Activated CD8-positive, alpha-beta memory T cell treated with anti-CD3 and anti-CD28 coated beads for 48 hours (primary cell): ENCODE results near the gene SEC31B.

Experiments
- DNase-seq, 3 experiments: peaks; one replicate each; pipeline ENCODE4 v3.0.0-alpha.2; 2020; ENCODE audit warnings: low read depth in 2 of 3, low spot score in 2 of 3

Gene SEC31B

DNA sequence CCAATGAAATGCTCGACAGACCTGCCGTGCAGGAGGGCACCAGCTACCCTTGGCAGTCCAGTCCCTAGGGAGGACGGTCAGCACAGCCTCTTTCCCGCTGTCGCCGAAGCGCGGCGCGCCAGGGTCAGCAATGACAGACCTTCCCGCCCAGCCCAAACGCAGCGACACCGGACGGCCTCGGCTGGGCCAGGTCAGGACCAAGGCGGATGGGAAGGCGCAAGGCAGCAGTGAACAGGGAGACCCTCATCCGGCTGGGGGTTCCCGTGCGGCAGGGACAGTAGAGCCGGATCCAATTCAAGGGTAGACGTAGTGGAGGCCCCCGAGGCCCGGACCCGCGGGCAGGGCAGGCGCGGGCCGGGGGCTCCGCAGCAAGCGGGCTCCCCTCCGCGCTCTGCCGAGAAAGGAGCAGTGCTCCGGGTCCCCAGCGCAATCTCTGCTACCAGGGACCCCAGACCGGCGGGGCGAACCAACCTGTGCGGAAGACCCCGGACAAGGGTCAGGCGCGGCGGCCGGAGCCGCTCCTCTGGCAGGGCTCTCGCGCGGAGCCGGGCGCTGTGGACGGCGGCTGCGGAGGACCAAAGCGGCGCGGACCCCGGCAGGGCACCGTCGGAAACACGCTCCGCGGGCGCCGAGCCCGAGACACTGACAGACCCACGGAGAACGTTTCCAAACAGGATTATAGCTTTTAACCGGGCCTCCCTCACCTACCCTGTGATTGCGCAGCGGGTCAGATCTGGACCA lies at the start of gene SEC31B:
SEC31B (minus strand) TSS at position 551 of the 741 bp plus-strand sequence. CDS start 2,909 bp downstream, outside the sequence.
- DNase-seq: no peak

- DNase-seq: no peak
These were observed 49.3 kb upstream of the SEC31B start for GRCh38 chr10:100568912-100569311.

- DNase-seq: no peak
These were observed 48.2 kb upstream of the SEC31B start for GRCh38 chr10:100567826-100568225.

DNA sequence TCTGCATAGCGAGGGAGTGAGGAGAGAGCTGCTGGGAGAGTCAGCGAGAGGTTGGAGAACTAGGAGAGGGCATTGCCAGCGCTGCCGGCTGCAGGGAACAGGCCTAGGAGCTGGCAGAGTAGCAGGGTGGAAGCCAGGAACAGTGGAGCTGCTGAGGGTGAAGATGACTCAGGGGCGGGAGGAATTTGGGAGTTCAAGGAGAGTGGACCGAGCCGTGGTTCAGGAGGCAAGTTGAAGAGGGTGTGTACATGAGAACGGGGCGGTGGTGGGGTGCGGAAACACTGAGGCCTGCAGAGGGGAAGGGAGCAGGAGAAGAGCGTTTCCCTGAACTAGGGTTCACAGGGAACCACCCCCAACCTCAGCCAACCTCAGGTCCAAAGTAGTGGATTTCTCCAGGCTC lies 47.6 kb upstream of the SEC31B start:
- no peak for DNase-seq

- no peak for DNase-seq
These were observed 46.9 kb upstream of the SEC31B start for GRCh38 chr10:100566561-100566960.

DNA sequence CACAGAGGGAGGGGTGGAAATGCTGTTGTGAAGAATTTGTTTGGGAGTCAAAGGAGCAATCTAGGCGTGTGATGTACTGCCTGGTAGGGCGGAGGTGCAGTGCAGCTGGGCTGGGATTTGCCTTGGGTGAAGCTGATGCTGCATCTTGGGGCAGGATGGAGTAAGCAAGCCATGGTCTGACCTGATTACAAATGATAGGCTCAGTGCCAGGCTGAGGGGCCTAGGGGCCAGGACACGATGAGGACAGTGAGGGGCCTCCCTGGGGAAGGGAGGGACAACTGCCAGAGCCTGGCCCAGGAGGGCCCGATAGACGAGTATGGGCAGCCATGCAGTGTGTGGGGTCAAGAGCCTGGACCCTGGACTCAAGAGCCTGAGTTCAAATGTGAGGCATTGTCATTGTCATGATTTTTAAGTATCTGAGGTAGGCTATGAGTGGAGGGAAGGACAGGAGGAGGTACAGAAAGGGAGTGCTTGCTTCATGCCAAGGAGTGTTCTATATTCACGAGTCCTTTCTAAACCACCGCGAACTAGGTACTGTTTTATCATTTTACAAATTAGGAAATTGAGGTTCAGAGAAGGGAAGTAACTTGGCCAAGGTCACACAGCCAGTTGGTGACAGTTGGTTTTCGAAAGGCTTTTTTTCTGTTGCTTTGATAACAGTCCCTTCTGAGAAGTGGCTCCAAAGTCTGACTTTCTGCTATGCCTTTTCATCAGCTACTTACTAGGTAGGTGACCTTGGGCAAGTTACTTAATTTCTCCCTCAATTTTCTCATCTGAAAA lies 45.7 kb upstream of the SEC31B start:
- no peak for DNase-seq

DNA sequence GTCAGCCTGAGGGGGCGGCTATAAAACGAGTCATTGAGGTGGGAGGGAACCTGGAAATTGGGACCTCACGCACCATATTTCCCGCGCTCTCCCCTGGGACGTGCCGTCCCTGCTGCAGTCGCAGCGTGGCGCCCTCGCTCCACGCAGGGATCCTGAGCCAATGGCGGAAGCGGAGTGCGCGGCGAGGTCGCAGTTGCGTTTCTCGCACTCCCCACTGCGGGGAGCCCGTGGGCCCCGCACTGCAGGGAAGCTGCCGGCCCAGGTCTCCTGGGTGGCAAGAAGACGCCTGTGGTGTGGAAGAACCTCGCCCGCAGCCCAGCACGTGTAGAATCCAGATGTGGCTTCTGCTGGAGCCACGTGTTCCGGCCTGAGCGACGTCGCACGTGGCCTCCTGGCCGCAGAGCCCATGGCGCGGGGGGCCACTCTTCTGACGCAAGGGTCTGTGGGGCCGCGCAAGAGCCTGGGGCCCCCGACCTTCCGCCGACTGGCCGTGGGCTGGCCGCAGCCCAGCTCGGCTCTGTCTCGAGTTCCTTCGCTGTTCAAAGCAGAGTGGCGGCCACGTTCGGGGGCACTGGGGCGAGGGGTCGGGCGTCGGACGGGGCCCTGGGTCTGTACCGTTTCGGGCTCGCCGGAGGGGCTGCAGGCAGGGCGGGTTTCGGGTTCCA lies 42.5 kb upstream of the SEC31B start:
- peak; percentile 40 to 57 (median 50) for DNase-seq

- DNase-seq: no peak
These were observed 41.3 kb upstream of the SEC31B start for GRCh38 chr10:100561005-100561404.

GRCh38 chr10:100560248-100560647 lies 40.6 kb upstream of the SEC31B start:
- DNase-seq: no peak

DNA sequence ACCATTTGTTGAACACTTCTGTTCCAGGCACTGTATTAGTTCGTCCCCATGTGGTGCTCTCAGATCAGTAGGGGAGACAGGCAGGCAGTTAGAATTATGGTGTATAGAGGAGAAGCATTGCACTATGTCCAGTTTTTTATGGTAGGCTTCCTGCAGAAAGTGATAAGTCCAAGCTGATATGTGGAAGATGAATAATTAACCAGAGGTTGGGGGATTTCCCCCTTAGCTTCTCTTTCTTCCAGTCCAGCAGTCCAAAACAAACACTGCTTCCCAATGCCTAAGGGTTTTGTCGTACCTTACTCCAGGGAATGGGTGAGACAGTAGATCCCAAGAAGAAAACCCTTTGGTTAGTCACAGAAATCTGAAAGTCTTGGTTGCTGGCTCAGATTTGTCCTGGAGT lies 35.2 kb upstream of the SEC31B start:
- DNase-seq: no peak

GRCh38 chr10:100553929-100554328 lies 34.3 kb upstream of the SEC31B start:
- no peak for DNase-seq

GRCh38 chr10:100551738-100552137 lies 32.1 kb upstream of the SEC31B start:
- no peak for DNase-seq

GRCh38 chr10:100551196-100551595 lies 31.5 kb upstream of the SEC31B start:
- no peak for DNase-seq

DNA sequence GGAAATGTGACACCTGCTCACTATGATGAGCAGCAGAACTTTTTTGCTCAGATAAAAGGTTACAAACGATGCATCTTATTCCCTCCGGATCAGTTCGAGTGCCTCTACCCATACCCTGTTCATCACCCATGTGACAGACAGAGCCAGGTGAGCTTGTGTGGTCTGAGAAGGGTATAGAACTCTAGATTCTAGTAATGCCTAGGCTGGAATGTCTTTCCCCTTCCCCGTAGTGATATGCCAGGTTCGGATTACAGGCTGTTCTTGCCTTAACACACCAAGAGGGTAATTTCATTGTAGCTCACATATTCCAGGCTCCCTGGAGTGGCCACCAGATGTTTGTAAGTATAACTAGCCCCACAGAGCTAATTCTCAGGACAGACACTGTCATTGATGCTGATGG lies 25.3 kb upstream of the SEC31B start:
- DNase-seq: no peak

- no peak for DNase-seq
These were observed 17.8 kb upstream of the SEC31B start for GRCh38 chr10:100537475-100537874.

DNA sequence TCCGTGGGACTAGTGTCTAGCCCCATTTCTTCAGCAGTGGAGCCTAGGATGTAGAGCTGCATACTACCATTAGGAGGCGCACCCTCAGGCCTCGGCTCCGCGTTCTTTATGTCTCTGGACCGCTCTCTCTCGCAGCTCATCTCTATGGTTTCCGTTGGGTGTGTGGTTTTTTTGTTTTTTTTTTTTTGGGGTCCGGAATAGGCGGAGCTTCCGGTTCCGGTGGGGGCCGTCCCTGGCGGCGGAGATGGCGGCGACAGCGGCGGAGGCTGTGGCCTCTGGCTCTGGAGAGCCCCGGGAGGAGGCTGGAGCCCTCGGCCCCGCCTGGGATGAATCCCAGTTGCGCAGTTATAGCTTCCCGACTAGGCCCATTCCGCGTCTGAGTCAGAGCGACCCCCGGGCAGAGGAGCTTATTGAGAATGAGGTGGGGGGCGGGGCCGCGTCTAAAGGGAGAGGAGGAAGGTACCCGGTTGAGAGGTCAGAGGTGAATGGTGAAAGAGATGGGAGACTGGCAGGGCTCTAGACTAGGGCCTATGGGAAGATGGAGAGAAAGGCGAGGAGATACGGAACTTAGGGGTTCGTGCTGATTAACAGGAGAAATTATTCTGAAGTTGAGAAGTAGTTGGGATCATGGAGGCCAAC lies 16.2 kb upstream of the SEC31B start, which contains the start of gene HIF1AN:
HIF1AN (plus strand) TSS at position 229 of the 639 bp plus-strand sequence; CDS start at position 245, 16 bp downstream.
- DNase-seq: peak; percentile 42 to 66 (median 56)

GRCh38 chr10:100535338-100535714 lies 15.7 kb upstream of the SEC31B start:
- DNase-seq: no peak

DNA sequence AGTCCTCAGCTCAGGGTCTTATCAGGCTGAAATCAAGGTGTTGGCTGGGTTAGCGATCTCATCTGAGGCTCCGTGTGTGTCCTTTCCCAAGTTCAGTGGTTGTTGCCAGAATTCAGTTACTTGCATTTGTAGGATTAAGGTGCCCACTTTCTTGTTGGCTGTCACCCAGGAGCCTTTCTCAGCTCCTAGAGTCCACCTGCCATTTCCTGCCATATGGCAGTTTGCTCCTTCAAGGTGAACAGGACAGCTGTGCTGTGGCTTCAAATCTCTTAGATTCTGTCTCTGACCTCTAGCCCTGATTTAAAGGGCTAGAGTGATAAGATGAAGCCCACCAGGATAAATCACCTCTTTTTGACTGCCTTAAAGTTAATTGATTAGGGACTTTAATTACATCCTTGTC lies 15.1 kb upstream of the SEC31B start:
- DNase-seq: no peak

GRCh38 chr10:100531761-100532160 lies 12.1 kb upstream of the SEC31B start:
- DNase-seq: no peak

GRCh38 chr10:100529475-100530298 lies 10.0 kb upstream of the SEC31B start, which contains the start of gene NDUFB8:
Gene NDUFB8 (minus strand): TSS chr10:100529871. CDS start chr10:100529851, 20 bp downstream.
- peak; percentile 63 to 84 (median 71) for DNase-seq
